Activated CD8-positive, alpha-beta memory T cell treated with anti-CD3 and anti-CD28 coated beads, Interleukin-2, amount 50 U/mL, for 1 hour (primary cell): ENCODE results near the gene PODNL1.
"Not testable (repeated sequence)": the region's sequence is repeated elsewhere in the genome, so short reads cannot be mapped to it uniquely, and the experiment has no call there.

Experiments used
- DNase-seq: peaks from one replicate; pipeline ENCODE4 v3.0.0-alpha.2; 2020; ENCODE audit errors: extremely low read depth

The PODNL1 gene

GRCh38 chr19:13973479-13973878 lies 35.3 kb upstream of the PODNL1 start:
- not testable (repeated sequence) for DNase-seq

GRCh38 chr19:13972368-13973155 lies 34.3 kb upstream of the PODNL1 start:
- DNase-seq, result no peak

- DNase-seq, result not testable (repeated sequence)
Measured at GRCh38 chr19:13971868-13972267, 33.7 kb upstream of the PODNL1 start.

- DNase-seq, result no peak
Measured at GRCh38 chr19:13969897-13970296, 31.7 kb upstream of the PODNL1 start.

- no peak for DNase-seq
Measured at GRCh38 chr19:13968999-13969398, 30.8 kb upstream of the PODNL1 start.

- DNase-seq, result no peak
Measured at GRCh38 chr19:13968383-13968935, 30.2 kb upstream of the PODNL1 start.

- DNase-seq, result not testable (repeated sequence)
Measured at GRCh38 chr19:13967206-13967605, 29.0 kb upstream of the PODNL1 start.

- no peak for DNase-seq
Measured at GRCh38 chr19:13966684-13967128, 28.5 kb upstream of the PODNL1 start.

- DNase-seq, result no peak
Measured at GRCh38 chr19:13965926-13966683, 27.9 kb upstream of the PODNL1 start.

GRCh38 chr19:13965377-13965896 lies 27.2 kb upstream of the PODNL1 start:
- no peak for DNase-seq

GRCh38 chr19:13964776-13965175 lies 26.6 kb upstream of the PODNL1 start:
- DNase-seq, result no peak

GRCh38 chr19:13963603-13964105 lies 25.4 kb upstream of the PODNL1 start:
- no peak for DNase-seq

- no peak for DNase-seq
Measured at GRCh38 chr19:13962699-13963602, 24.7 kb upstream of the PODNL1 start.

GRCh38 chr19:13961826-13962698 lies 23.8 kb upstream of the PODNL1 start:
- DNase-seq, result no peak

- no peak for DNase-seq
Measured at GRCh38 chr19:13960863-13961784, 22.9 kb upstream of the PODNL1 start.

- DNase-seq, result no peak
Measured at GRCh38 chr19:13959962-13960862, 22.0 kb upstream of the PODNL1 start.

- DNase-seq, result no peak
Measured at GRCh38 chr19:13959141-13959961, 21.1 kb upstream of the PODNL1 start.
